BE2C (cell line): ENCODE measurements around the gene NSUN5.

Source experiments
- DNase-seq: peaks from one replicate; pipeline ENCODE4 v3.0.0-alpha.2; 2020
- H3K27me3 ChIP-seq: fragments of 250-450 bp; sonication (Bioruptor Pico); 2 replicates; pipeline ENCODE4 v1.5.1; 2020; ENCODE audit warnings: mild to moderate bottlenecking
- H3K36me3 ChIP-seq: fragments of 250-450 bp; sonication (Bioruptor Pico); 2 replicates; pipeline ENCODE4 v1.5.1; 2020; ENCODE audit warnings: mild to moderate bottlenecking
- H3K4me1 ChIP-seq: fragments of 250-450 bp; sonication (Bioruptor Pico); 2 replicates; pipeline ENCODE4 v1.5.1; 2020
- H3K4me3 ChIP-seq: 2 replicates; pipeline ENCODE4 v1.5.1; 2011; ENCODE audit warnings: low read depth, low read length
- H3K9me3 ChIP-seq: fragments of 250-450 bp; sonication (Bioruptor Pico); 2 replicates; pipeline ENCODE4 v1.5.1; 2020
- TF ChIP-seq, protein P1 (sequence below): IDR thresholded peaks from 2 replicates; pipeline ENCODE4 v1.5.1; 2012; ENCODE audit warnings: mild to moderate bottlenecking, low read depth, low read length

NSUN5 gene

DNA sequence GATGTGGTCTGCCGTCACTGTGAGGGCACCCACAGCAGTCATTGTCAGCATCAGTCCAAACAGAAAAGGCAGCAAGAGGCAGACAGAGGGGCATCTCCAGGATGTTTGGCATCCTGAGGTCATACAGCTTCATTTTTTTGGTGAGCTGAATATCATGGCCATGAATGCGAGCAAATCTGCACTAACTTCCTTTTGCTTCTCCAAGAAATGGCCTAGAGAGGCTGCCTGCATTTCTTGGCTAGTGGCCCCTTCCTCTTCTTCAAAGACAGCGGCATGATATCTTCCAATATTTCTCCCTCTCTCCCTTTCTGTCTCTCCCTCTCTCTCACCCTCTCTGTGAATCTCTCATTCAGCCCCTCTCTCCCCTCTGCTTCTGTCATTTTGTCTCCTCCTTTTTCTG lies 44.2 kb upstream of the NSUN5 start:
- Histone ChIP-seq H3K27me3 (no peaks in the 10 kb centered on the region), H3K4me3 (no peak overlapping the region), H3K4me1 (no peaks in the 10 kb centered on the region), H3K9me3 (no peaks in the 10 kb centered on the region), H3K36me3 (no peaks in the 10 kb centered on the region)
- DNase-seq, result no peak
- TF ChIP-seq, protein P1, sequence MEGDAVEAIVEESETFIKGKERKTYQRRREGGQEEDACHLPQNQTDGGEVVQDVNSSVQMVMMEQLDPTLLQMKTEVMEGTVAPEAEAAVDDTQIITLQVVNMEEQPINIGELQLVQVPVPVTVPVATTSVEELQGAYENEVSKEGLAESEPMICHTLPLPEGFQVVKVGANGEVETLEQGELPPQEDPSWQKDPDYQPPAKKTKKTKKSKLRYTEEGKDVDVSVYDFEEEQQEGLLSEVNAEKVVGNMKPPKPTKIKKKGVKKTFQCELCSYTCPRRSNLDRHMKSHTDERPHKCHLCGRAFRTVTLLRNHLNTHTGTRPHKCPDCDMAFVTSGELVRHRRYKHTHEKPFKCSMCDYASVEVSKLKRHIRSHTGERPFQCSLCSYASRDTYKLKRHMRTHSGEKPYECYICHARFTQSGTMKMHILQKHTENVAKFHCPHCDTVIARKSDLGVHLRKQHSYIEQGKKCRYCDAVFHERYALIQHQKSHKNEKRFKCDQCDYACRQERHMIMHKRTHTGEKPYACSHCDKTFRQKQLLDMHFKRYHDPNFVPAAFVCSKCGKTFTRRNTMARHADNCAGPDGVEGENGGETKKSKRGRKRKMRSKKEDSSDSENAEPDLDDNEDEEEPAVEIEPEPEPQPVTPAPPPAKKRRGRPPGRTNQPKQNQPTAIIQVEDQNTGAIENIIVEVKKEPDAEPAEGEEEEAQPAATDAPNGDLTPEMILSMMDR, result no peak

DNA sequence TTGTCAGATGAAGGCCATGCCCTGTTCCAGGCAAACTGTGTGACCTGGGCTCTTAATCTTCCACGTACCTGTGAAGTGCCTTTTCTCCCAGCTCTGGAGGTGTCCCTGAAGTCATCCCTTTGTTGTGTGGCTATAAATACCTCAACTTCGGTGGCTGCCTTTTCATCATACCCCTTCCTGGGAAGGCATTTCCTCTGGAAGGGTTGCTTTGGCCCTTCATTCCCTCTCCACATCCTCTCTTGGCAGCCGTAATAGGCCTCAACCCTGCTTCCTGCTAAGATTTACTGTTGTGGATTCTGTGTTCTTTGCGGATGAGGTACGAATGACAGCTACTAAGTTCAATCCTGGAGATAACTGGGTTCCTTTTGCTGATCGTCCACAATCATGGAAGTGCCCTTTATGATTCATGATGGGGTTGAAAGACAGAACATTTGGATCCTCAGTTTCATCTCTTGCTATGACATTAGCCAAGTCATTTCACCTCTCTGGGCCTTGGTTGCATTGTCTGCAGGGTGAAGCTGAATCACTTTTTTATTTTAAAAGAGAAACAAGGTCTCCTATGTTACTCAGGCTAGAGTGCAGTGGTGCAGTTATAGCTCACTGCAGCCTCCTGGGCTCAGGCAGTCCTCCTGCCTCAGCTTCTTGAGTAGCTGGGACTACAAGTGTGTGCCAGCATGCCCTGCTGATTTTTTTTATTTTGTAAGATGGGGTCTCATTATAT lies 43.0 kb upstream of the NSUN5 start:
- no peaks in the 10 kb centered on the region for H3K36me3 ChIP-seq
- no peak overlapping the region for H3K4me3 ChIP-seq
- H3K4me1 ChIP-seq, result no peaks in the 10 kb centered on the region
- H3K27me3 ChIP-seq, result no peaks in the 10 kb centered on the region
- no peaks in the 10 kb centered on the region for H3K9me3 ChIP-seq
- no peak for DNase-seq
- TF ChIP-seq, protein P1, result no peak

DNA sequence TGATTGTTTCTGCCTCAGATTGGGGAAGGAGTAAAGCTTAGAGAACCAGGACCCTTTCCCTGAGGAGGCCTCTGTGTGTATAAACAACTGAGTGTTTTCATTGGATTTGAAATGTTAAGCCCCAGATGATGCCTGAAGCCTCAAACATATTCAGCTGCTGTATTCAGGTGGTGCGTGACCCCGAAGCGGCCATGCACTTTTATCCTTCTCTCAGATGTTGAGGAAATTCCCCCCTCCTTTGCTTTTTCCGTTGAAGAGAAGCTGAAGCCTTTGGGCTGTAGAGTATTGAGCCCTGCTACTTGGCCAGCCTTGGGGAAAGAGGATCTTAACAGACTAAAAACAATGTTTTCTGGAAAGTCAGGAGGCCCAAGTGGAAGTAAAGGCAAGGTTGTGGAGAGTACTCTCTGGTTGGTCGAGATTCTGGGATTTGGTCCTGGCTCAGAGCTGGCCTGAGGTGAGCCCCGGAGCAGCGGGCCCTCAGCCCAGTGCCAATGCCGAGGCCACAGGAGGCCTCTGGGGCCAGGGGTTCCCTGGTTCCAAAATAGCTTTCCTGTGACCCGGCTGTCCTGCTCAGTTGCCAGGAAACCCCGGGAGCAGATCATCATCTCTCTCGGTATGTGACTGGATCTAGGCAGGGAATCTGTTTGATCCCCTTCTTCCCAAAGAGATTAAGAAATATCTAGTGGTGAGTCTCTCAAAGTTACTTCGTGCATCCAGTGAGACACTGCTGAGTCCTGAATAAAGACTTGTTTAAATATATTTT lies 41.9 kb upstream of the NSUN5 start:
- Histone ChIP-seq H3K4me3 (no peak overlapping the region), H3K36me3 (no peaks in the 10 kb centered on the region), H3K4me1 (no peaks in the 10 kb centered on the region), H3K27me3 (no peaks in the 10 kb centered on the region), H3K9me3 (no peaks in the 10 kb centered on the region)
- DNase-seq, result no peak
- TF ChIP-seq, protein P1, result no peak

DNA sequence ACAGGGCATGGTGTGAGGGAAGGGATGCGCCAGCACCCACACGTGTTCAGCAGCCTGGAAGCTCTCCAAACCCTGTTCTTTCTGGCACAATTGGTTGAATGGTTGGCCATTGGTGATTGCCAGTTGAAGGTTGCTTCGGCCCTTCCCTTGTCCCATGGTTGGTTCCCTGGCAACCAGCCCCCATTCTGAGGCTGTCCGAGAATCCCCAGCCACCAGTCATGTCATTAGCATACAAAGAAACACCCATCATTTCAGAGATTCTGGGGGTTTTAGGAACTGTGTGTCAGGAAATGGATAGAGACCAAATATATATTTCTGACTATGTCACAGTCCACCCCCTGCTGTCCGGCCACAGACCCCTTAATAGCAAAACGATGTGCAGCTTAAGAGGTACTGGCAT lies 41.1 kb upstream of the NSUN5 start:
- no peak for DNase-seq
- Histone ChIP-seq H3K4me3 (no peak overlapping the region), H3K4me1 (no peaks in the 10 kb centered on the region), H3K9me3 (no peaks in the 10 kb centered on the region), H3K27me3 (no peaks in the 10 kb centered on the region), H3K36me3 (no peaks in the 10 kb centered on the region)
- TF ChIP-seq, protein P1, result no peak

DNA sequence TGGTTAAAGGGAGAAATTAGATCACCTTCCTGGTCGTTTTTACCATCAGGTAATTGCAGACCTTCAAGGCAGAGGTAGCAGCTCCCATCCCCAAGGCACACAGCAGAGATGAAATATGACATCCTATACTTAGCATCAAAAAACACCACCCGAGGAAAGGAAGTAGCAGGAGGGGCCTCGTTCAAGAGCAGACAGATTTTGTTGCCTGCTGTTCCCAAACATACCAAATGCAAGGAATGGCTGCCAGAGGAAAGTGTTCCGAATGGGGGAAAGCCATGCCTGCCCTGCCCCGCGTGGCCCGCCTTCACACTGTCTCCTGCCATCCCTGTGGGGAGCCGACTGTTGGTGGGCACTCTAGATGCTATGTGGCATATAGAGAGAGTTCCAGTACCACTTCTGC lies 37.3 kb upstream of the NSUN5 start:
- Histone ChIP-seq H3K27me3 (no peaks in the 10 kb centered on the region), H3K4me3 (no peak overlapping the region), H3K9me3 (no peaks in the 10 kb centered on the region), H3K4me1 (no peaks in the 10 kb centered on the region), H3K36me3 (no peaks in the 10 kb centered on the region)
- TF ChIP-seq, protein P1, result no peak
- no peak for DNase-seq

DNA sequence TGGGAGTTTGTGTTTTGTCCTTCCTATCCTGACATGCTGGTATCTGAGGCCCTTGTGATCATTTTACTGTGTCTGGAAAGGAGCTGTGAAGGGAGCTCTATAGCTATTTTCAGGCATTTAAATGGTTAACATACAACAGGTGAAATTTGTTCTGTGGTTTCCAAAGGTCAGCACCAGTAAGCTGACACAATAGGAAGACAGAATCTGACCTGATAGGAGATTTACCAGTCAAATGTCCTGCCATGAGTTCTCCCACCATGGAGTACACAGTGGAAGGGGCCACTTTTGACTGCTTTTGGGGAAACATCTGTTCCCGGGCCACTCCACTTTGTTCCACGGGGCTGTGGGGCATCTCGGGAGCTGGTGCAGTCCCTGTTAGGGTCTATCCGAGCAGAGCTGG lies 36.9 kb upstream of the NSUN5 start:
- Histone ChIP-seq H3K9me3 (no peaks in the 10 kb centered on the region), H3K27me3 (no peaks in the 10 kb centered on the region), H3K36me3 (no peaks in the 10 kb centered on the region), H3K4me3 (no peak overlapping the region), H3K4me1 (no peaks in the 10 kb centered on the region)
- TF ChIP-seq, protein P1, result no peak
- no peak for DNase-seq
